HepG2 (cell line): ENCODE results near the gene STH. TPM values are rescaled to one million over a fixed set of nuclear protein-coding genes. Genes with fewer than 3 reads are reported as not detected.

ENCODE experiments used
- ATF4 ChIP-seq, 2 experiments: fragments of 450-650 bp in 1 of 2; sonication (generic) in 1 of 2; formaldehyde crosslinking; IDR thresholded peaks; 2 replicates each; pipeline versions ENCODE4 v1.5.0 to v1.8.0; 2020 to 2022; ENCODE audit warnings: mild to moderate bottlenecking in 1 of 2, missing genetic modification reagents in 1 of 2
- BRD4 ChIP-seq: sonication (generic); formaldehyde crosslinking; IDR thresholded peaks from 2 replicates; pipeline ENCODE4 v1.4.0; 2020; ENCODE audit warnings: missing genetic modification reagents
- FOSL1 ChIP-seq: sonication (generic); formaldehyde crosslinking; IDR thresholded peaks from 2 replicates; pipeline ENCODE4 v1.9.0; 2021; ENCODE audit warnings: missing genetic modification reagents, borderline replicate concordance
- FOXO1 ChIP-seq: sonication (generic); formaldehyde crosslinking; IDR thresholded peaks from 2 replicates; pipeline ENCODE4 v1.4.0; 2020; ENCODE audit warnings: missing genetic modification reagents
- GZF1 ChIP-seq: sonication (generic); formaldehyde crosslinking; IDR thresholded peaks from 2 replicates; pipeline ENCODE4 v1.5.1; 2020; ENCODE audit warnings: mild to moderate bottlenecking, missing genetic modification reagents
- HDAC2 ChIP-seq: sonication (generic); formaldehyde crosslinking; IDR thresholded peaks from 2 replicates; pipeline ENCODE4 v1.4.0; 2020; ENCODE audit warnings: missing genetic modification reagents
- HMGA1 ChIP-seq: sonication (generic); formaldehyde crosslinking; conservative IDR thresholded peaks from 2 replicates; pipeline ENCODE4 v1.4.0; 2020; ENCODE audit warnings: missing genetic modification reagents
- KDM5B ChIP-seq: sonication (generic); formaldehyde crosslinking; IDR thresholded peaks from 2 replicates; pipeline ENCODE4 v1.4.0; 2020; ENCODE audit warnings: missing genetic modification reagents, mild to moderate bottlenecking, borderline replicate concordance
- MAFF ChIP-seq: IDR thresholded peaks from 2 replicates; pipeline ENCODE4 v1.6.1; 2011; ENCODE audit warnings: low read depth, low read length, improper control_type of control experiment
- MTF1 ChIP-seq: sonication (generic); formaldehyde crosslinking; IDR thresholded peaks from 2 replicates; pipeline ENCODE4 v1.5.0; 2020; ENCODE audit warnings: missing genetic modification reagents
- MXD4 ChIP-seq: IDR thresholded peaks from 2 replicates; pipeline ENCODE4 v1.6.1; 2016; ENCODE audit warnings: mild to moderate bottlenecking, missing biosample characterization, missing genetic modification reagents
- NBN ChIP-seq: fragments of 450-650 bp; conservative IDR thresholded peaks from 2 replicates; pipeline ENCODE4 v1.6.1; 2017
- NFIB ChIP-seq: sonication (generic); formaldehyde crosslinking; IDR thresholded peaks from 2 replicates; pipeline ENCODE4 v1.9.0; 2021; ENCODE audit warnings: missing genetic modification reagents, mild to moderate bottlenecking, borderline replicate concordance
- PRDM15 ChIP-seq: sonication (generic); formaldehyde crosslinking; IDR thresholded peaks from 2 replicates; pipeline ENCODE4 v1.4.0; 2020; ENCODE audit warnings: missing genetic modification reagents
- SP5 ChIP-seq: IDR thresholded peaks from 2 replicates; pipeline ENCODE4 v1.6.1; 2016; ENCODE audit warnings: low read depth, borderline replicate concordance
- STAT5B ChIP-seq: sonication (generic); formaldehyde crosslinking; IDR thresholded peaks from 2 replicates; pipeline ENCODE4 v1.4.0; 2020; ENCODE audit warnings: missing genetic modification reagents
- TGIF2 ChIP-seq: IDR thresholded peaks from 2 replicates; pipeline ENCODE4 v1.6.1; 2016; ENCODE audit warnings: control low read depth, missing compliant biosample characterization
- TSC22D2 ChIP-seq: sonication (generic); formaldehyde crosslinking; IDR thresholded peaks from 2 replicates; pipeline ENCODE4 v1.5.1; 2020; ENCODE audit warnings: missing genetic modification reagents, mild to moderate bottlenecking, borderline replicate concordance
- ZBTB3 ChIP-seq: sonication (generic); formaldehyde crosslinking; IDR thresholded peaks from 2 replicates; pipeline ENCODE4 v1.4.0; 2020; ENCODE audit warnings: low read depth, mild to moderate bottlenecking, moderate library complexity, missing genetic modification reagents, borderline replicate concordance
- ZMYM2 ChIP-seq: sonication (generic); formaldehyde crosslinking; IDR thresholded peaks from 2 replicates; pipeline ENCODE4 v1.8.0; 2022; ENCODE audit warnings: mild to moderate bottlenecking, missing genetic modification reagents
- ZNF224 ChIP-seq: sonication (generic); formaldehyde crosslinking; IDR thresholded peaks from 2 replicates; pipeline ENCODE4 v1.5.0; 2020; ENCODE audit warnings: mild to moderate bottlenecking, missing genetic modification reagents
- ZNF547 ChIP-seq: sonication (generic); formaldehyde crosslinking; IDR thresholded peaks from 2 replicates; pipeline ENCODE4 v1.5.1; 2020; ENCODE audit warnings: mild to moderate bottlenecking, missing genetic modification reagents
- polyA plus RNA-seq, 8 experiments: library from polyadenylated mRNA; depleted of rRNA in 3 of 8; stranded (reverse) in 7 of 8; unstranded in 1 of 8; fragments of >200 nt; fragmentation: Illumina TruSeq in 4 of 8; extraction: Trizol in 4 of 8; gene quantifications; 2 replicates each; pipeline versions ENCODE4 v1.2.1 to v1.2.3, GENCODE V29; 2011 to 2016; ENCODE audit warnings: low read depth in 4 of 8, missing spikeins in 1 of 8, mixed read lengths in 1 of 8; ENCODE audit not compliant: insufficient read depth in 1 of 8
- total RNA-seq, 5 experiments: library from RNA; depleted of rRNA; stranded (reverse); fragments of >200 nt; fragmentation: Illumina TruSeq; extraction: Trizol; gene quantifications; 2 replicates each; pipeline ENCODE4 v1.2.3, GENCODE V29; 2016; ENCODE audit warnings: low read depth in 1 of 5
- TF ChIP-seq, protein P1 (sequence below): sonication (generic); formaldehyde crosslinking; IDR thresholded peaks from 2 replicates; pipeline ENCODE4 v1.4.0; 2020; ENCODE audit warnings: mild to moderate bottlenecking, missing genetic modification reagents, borderline replicate concordance
- TF ChIP-seq, protein P2 (sequence below): sonication (generic); formaldehyde crosslinking; IDR thresholded peaks from 2 replicates; pipeline ENCODE4 v1.8.0; 2022; ENCODE audit warnings: mild to moderate bottlenecking, missing genetic modification reagents; ENCODE audit not compliant: insufficient replicate concordance
- TF ChIP-seq, protein P3 (sequence below): IDR thresholded peaks from 2 replicates; pipeline ENCODE4 v1.6.1; 2012; ENCODE audit warnings: inconsistent platforms

Gene STH
- total and polyA plus RNA-seq, 2 of the 13 experiments (the other 11 are each of a cell fraction or from before 2014, with no cell fraction given) = not detected

GRCh38 chr17:46013127-46013501 is 14.1 kb downstream of the STH start (continued):
- TF ChIP-seq, protein P1, sequence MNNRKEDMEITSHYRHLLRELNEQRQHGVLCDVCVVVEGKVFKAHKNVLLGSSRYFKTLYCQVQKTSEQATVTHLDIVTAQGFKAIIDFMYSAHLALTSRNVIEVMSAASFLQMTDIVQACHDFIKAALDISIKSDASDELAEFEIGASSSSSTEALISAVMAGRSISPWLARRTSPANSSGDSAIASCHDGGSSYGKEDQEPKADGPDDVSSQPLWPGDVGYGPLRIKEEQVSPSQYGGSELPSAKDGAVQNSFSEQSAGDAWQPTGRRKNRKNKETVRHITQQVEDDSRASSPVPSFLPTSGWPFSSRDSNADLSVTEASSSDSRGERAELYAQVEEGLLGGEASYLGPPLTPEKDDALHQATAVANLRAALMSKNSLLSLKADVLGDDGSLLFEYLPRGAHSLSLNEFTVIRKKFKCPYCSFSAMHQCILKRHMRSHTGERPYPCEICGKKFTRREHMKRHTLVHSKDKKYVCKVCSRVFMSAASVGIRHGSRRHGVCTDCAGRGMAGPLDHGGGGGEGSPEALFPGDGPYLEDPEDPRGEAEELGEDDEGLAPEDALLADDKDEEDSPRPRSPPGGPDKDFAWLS (CRISPR knock-in tag) = no peak
- TF ChIP-seq NFIB = no peak
- TF ChIP-seq NBN = no peak
- no peak for TF ChIP-seq HMGA1
- TF ChIP-seq ZBTB3 (CRISPR knock-in tag) = no peak
- TF ChIP-seq TSC22D2 (CRISPR knock-in tag) = no peak
- TF ChIP-seq HDAC2 (CRISPR knock-in tag) = no peak
- no peak for TF ChIP-seq SP5 (CRISPR knock-in tag)
- no peak for TF ChIP-seq ZNF224
- TF ChIP-seq, protein P2, sequence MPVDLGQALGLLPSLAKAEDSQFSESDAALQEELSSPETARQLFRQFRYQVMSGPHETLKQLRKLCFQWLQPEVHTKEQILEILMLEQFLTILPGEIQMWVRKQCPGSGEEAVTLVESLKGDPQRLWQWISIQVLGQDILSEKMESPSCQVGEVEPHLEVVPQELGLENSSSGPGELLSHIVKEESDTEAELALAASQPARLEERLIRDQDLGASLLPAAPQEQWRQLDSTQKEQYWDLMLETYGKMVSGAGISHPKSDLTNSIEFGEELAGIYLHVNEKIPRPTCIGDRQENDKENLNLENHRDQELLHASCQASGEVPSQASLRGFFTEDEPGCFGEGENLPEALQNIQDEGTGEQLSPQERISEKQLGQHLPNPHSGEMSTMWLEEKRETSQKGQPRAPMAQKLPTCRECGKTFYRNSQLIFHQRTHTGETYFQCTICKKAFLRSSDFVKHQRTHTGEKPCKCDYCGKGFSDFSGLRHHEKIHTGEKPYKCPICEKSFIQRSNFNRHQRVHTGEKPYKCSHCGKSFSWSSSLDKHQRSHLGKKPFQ = no peak
- no peak for TF ChIP-seq BRD4 (CRISPR knock-in tag)
- TF ChIP-seq FOXO1 (CRISPR knock-in tag) = 0 out of 2 replicates have a peak, but pooled peaks have one; percentile 18
- no peak for TF ChIP-seq TGIF2 (CRISPR knock-in tag)
- no peak for TF ChIP-seq MXD4
- 0 out of 2 replicates have a peak, but pooled peaks have one; percentile 23 for TF ChIP-seq ZNF547 (CRISPR knock-in tag)
- TF ChIP-seq PRDM15 (CRISPR knock-in tag) = no peak
- TF ChIP-seq STAT5B (CRISPR knock-in tag) = no peak
- TF ChIP-seq FOSL1 = no peak
- TF ChIP-seq GZF1 (CRISPR knock-in tag) = peak; percentile 52; the same call in 1 of the 2 replicates
- no peak for TF ChIP-seq MTF1 (CRISPR knock-in tag)
- TF ChIP-seq ATF4 (CRISPR knock-in tag; IDR thresholded peaks at IDR 0.05) = no peak
- TF ChIP-seq KDM5B = no peak
- TF ChIP-seq ZMYM2 (CRISPR knock-in tag) = no peak
- TF ChIP-seq MAFF = no peak
- TF ChIP-seq, protein P3, sequence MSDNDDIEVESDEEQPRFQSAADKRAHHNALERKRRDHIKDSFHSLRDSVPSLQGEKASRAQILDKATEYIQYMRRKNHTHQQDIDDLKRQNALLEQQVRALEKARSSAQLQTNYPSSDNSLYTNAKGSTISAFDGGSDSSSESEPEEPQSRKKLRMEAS = peak; percentile 31; the same call in 1 of the 2 replicates
